ENCODE results near the gene WWC2. TPM values are rescaled to one million over a fixed set of nuclear protein-coding genes. Genes with fewer than 3 reads are reported as not detected.

WWC2 gene
- total and polyA plus RNA-seq, 9 donors = 9.4 to 43.0 (median 32.5) TPM

DNA sequence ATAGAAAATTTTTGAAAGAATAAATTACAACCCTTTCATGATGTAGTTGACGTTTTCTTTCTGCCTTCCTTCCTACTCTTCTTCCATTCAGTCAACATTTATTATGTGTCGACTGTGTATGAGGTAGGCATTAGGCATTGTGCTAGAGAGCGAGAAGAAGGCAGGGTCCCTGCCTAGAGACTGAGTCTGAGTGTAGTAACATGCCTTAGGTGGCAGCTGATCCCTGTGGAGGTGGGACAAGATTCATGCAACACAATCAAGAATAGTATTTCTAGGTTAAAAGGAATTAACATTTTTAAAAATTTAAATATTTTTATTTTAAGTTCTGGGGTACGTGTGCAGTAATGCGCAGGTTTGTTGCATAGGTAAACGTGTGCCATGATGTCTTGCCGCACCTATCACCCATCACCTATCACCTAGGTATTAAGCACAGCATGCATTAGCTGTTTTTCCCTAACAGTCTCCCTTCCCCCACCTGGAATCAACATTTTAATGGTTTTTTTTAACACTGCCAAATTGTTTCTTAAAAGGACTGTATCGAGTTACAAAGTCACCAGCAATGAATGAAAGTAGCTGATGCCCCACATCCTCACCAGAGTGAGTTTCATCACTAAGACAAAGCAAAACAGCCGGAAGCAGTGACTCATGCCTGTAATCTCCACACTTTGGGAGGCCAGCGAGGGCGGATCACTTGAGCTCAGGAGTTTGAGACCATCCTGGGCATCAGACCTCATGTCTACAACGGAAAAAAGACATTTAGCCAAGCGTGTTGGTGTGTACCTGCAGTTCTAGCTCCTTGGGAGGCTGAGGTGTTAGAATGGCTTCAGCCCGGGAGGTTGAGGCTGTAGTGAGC is 84.0 kb downstream of the WWC2 start:
- intact Hi-C loops (cut with DNase I) = no loop called here

DNA sequence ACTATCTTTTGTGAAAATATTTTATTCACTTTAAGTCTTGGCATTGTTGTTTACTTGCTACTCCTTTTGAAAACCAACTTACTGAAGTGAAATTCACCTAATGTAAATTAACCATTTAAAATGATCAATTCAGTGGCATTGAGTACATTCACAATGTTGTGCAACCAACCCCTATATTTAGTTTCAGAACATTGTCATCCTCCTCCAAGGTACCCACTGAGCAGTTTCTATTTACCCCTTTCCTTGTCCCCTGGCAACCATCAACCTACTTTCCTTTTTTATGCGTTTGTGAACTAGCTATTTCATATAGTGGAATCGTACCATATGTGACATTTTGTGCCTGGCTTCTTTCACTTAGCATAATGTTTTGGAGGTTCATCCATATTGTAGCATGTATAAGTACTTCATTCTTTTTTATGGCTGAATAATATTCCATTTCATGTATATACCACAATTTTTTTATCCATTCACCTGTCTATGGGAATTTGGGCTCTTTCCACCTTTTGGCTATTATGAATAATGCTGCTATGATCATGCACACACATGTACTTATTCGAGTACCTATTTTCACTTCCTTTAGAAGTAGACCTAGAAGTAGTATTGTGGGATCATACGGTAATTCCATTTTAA is 85.0 kb downstream of the WWC2 start:
- WGBS, 3 donors = 96 to 98% (median 97%) methylated on average over 4 of the region's 4 CpGs
- peaks cover 3% of the 10 kb centered on the region for H3K4me1 ChIP-seq (ENCODE audit: insufficient read depth)
- no peak overlapping the region for H3K27ac ChIP-seq
- H3K36me3 ChIP-seq = no peaks in the 10 kb centered on the region
- H3K27me3 ChIP-seq = no peaks in the 10 kb centered on the region
- no peak overlapping the region for H3K4me3 ChIP-seq
- H3K9me3 ChIP-seq = no peaks in the 10 kb centered on the region
- intact Hi-C loops (cut with DNase I) = no loop called here
- no peak for TF ChIP-seq EP300 (IDR thresholded peaks at IDR 0.05)
- TF ChIP-seq, protein P1, sequence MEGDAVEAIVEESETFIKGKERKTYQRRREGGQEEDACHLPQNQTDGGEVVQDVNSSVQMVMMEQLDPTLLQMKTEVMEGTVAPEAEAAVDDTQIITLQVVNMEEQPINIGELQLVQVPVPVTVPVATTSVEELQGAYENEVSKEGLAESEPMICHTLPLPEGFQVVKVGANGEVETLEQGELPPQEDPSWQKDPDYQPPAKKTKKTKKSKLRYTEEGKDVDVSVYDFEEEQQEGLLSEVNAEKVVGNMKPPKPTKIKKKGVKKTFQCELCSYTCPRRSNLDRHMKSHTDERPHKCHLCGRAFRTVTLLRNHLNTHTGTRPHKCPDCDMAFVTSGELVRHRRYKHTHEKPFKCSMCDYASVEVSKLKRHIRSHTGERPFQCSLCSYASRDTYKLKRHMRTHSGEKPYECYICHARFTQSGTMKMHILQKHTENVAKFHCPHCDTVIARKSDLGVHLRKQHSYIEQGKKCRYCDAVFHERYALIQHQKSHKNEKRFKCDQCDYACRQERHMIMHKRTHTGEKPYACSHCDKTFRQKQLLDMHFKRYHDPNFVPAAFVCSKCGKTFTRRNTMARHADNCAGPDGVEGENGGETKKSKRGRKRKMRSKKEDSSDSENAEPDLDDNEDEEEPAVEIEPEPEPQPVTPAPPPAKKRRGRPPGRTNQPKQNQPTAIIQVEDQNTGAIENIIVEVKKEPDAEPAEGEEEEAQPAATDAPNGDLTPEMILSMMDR (IDR thresholded peaks at IDR 0.05) = no peak
- no peak for TF ChIP-seq POLR2A (IDR thresholded peaks at IDR 0.05)
- DNase-seq = no peak

More for the DNA sequence above, 84.0 kb downstream of the WWC2 start:
- Histone ChIP-seq H3K4me1 (ENCODE audit: insufficient read depth) (peaks cover 3% of the 10 kb centered on the region), H3K27ac (no peak overlapping the region), H3K36me3 (no peaks in the 10 kb centered on the region), H3K27me3 (no peaks in the 10 kb centered on the region), H3K4me3 (no peak overlapping the region), H3K9me3 (no peaks in the 10 kb centered on the region)
- 53 to 59% (median 59%) methylated on average over 14 of the region's 14 CpGs for WGBS, 3 donors
- TF ChIP-seq POLR2A (IDR thresholded peaks at IDR 0.05) = no peak
- TF ChIP-seq EP300 (IDR thresholded peaks at IDR 0.05) = no peak
- TF ChIP-seq, protein P1 (IDR thresholded peaks at IDR 0.05) = no peak
- peak in 4 of 5 donors; percentile 18 to 47 (median 26) for DNase-seq

DNA sequence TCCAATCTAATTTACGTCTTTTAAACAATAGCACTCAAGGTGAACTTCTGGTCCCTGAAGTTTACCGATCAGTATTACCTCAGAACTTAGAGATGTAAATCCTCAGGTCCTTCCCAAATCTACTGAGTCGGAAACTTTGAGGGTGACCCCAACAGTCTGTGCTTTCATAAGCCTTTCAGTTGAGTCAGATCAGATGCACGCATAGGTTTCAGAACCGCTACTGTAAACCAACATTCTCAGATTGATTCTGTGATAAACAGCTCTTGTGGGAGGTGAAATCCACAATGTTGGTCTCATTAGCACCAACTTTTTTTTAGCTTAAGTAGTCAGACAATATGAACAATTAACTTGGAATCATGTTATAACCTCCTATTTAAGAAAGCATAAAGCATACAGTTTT is 86.0 kb downstream of the WWC2 start:
- Histone ChIP-seq H3K9me3 (no peaks in the 10 kb centered on the region), H3K27ac (no peak overlapping the region), H3K4me1 (ENCODE audit: insufficient read depth) (peaks cover 3% of the 10 kb centered on the region), H3K4me3 (no peak overlapping the region), H3K27me3 (no peaks in the 10 kb centered on the region), H3K36me3 (no peaks in the 10 kb centered on the region)
- intact Hi-C loops (cut with DNase I) = no loop called here
- no peak for DNase-seq
- TF ChIP-seq EP300 (IDR thresholded peaks at IDR 0.05) (no peak), POLR2A (IDR thresholded peaks at IDR 0.05) (no peak)
- TF ChIP-seq, protein P1 (IDR thresholded peaks at IDR 0.05) = no peak
- 91 to 92% (median 92%) methylated on average over 5 of the region's 5 CpGs for WGBS, 3 donors

DNA sequence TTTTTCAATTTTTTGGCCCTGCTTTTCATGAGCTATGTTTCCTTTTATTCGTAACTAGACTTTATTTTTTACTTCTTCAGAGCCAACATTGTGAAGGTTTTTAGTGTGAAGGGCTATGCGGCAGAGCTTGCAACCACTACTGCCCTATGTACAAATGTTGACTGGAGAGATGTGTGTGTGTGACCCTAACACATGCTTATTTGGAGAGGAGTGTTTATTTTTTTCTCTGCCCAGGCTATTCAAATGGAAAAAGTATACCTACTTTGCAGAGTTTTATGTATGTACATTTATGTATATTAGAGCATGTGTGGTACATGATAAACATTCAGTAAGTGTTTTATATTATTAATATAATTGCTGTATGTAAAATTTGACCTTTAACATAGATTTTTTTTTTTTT is 86.5 kb downstream of the WWC2 start:
- no peak overlapping the region for H3K4me3 ChIP-seq
- H3K27ac ChIP-seq = no peak overlapping the region
- 91 to 97% (median 94%) methylated on average over 2 of the region's 2 CpGs for WGBS, 3 donors
- DNase-seq = no peak
- intact Hi-C loops (cut with DNase I) = no loop called here
- H3K27me3 ChIP-seq = no peaks in the 10 kb centered on the region
- no peaks in the 10 kb centered on the region for H3K9me3 ChIP-seq
- peaks cover 3% of the 10 kb centered on the region for H3K4me1 ChIP-seq (ENCODE audit: insufficient read depth)
- TF ChIP-seq, protein P1 (IDR thresholded peaks at IDR 0.05) = no peak
- no peak for TF ChIP-seq POLR2A (IDR thresholded peaks at IDR 0.05)
- no peak for TF ChIP-seq EP300 (IDR thresholded peaks at IDR 0.05)
- H3K36me3 ChIP-seq = no peaks in the 10 kb centered on the region
